A549 (cell line): ENCODE results near the gene MLXIP. TPM values are rescaled to one million over a fixed set of nuclear protein-coding genes. Genes with fewer than 3 reads are reported as not detected.

Experiments
- ATAC-seq, 2 experiments: fragments of 200-7000 bp in 1 of 2; fragments of >200 bp in 1 of 2; cut with Nextera tagmentation in 1 of 2; cut with Tn5 transposase in 1 of 2; 3 replicates each; pipeline versions ENCODE4 v1.8.0 to v1.9.1; 2018 to 2020; ENCODE audit warnings: mild to moderate bottlenecking in 1 of 2, moderate library complexity in 1 of 2
- CTCF ChIA-PET: fragments of 300-600 bp; sonication (Branson Sonifier 250); formaldehyde crosslinking; extraction: SDS; loops from one replicate; lab custom pipeline; 2021; ENCODE audit warnings: antibody characterized with exemption, inconsistent platforms; lab: Yijun Ruan, JAX
- POLR2A ChIA-PET: fragments of 350-600 bp; formaldehyde crosslinking; extraction: SDS; loops from one replicate; lab custom pipeline; 2021; ENCODE audit warnings: antibody characterized with exemption, inconsistent platforms; lab: Yijun Ruan, JAX
- DNase-seq, 2 experiments: peaks; one replicate each; pipeline versions ENCODE4 v3.0.0 to v3.0.0-alpha.2; 2011 to 2016; ENCODE audit warnings: low read depth in 1 of 2, low spot score in 1 of 2
- FAIRE-seq: peaks from 2 replicates; lab custom pipeline; 2011; peaks lifted over from hg19 to GRCh38; lab: Jason Lieb, UNC
- H3K27ac ChIP-seq, 2 experiments: fragments of >200 bp; sonication (Bioruptor Twin); formaldehyde crosslinking; 3 replicates each; pipeline ENCODE4 v1.5.1; 2016 to 2017
- H3K4me1 ChIP-seq: fragments of >200 bp; sonication (Bioruptor Twin); formaldehyde crosslinking; 3 replicates; pipeline ENCODE4 v1.6.1; 2016
- H3K4me2 ChIP-seq: fragments of >200 bp; sonication (Bioruptor Twin); formaldehyde crosslinking; 3 replicates; pipeline ENCODE4 v1.6.1; 2016
- H3K4me3 ChIP-seq: fragments of >200 bp; sonication (Bioruptor Twin); formaldehyde crosslinking; 3 replicates; pipeline ENCODE4 v1.5.1; 2016
- H3K9me3 ChIP-seq: fragments of >200 bp; sonication (Bioruptor Twin); formaldehyde crosslinking; 3 replicates; pipeline ENCODE4 v1.6.1; 2016
- BCL3 ChIP-seq: fragments of >200 bp; sonication (Bioruptor Twin); formaldehyde crosslinking; IDR thresholded peaks from 3 replicates; pipeline ENCODE4 v1.6.1; 2016
- CEBPB ChIP-seq, 2 experiments: fragments of >200 bp in 1 of 2; sonication (Bioruptor Twin) in 1 of 2; formaldehyde crosslinking in 1 of 2; IDR thresholded peaks; 2 replicates each; pipeline ENCODE4 v1.6.1; 2012 to 2016
- CHD2 ChIP-seq: fragments of 150-350 bp; IDR thresholded peaks from 2 replicates; pipeline ENCODE4 v1.6.1; 2014; ENCODE audit warnings: low read length; ENCODE audit not compliant: partially characterized antibody
- E2F6 ChIP-seq: IDR thresholded peaks from 2 replicates; pipeline ENCODE4 v1.6.1; 2012; ENCODE audit warnings: low read depth, borderline replicate concordance
- EHF ChIP-seq: fragments of 250-450 bp; sonication (Bioruptor Pico); IDR thresholded peaks from 2 replicates; pipeline ENCODE4 v1.5.0; 2020; ENCODE audit warnings: mild to moderate bottlenecking
- EHMT2 ChIP-seq: fragments of 200-600 bp; sonication (generic); IDR thresholded peaks from 2 replicates; pipeline ENCODE4 v1.6.1; 2016; ENCODE audit warnings: antibody characterized with exemption, low read depth, mild to moderate bottlenecking, moderate library complexity
- ELK1 ChIP-seq: fragments of 150-350 bp; IDR thresholded peaks from 2 replicates; pipeline ENCODE4 v1.6.1; 2014; ENCODE audit warnings: low read depth, mild to moderate bottlenecking, low read length
- GATA3 ChIP-seq: IDR thresholded peaks from 2 replicates; pipeline ENCODE4 v1.6.1; 2012; ENCODE audit warnings: borderline replicate concordance
- HDAC2 ChIP-seq: fragments of 200-600 bp; sonication (generic); IDR thresholded peaks from 2 replicates; pipeline ENCODE4 v1.6.1; 2016
- HMGXB4 ChIP-seq: fragments of 250-450 bp; sonication (Bioruptor Pico); IDR thresholded peaks from 2 replicates; pipeline ENCODE4 v1.5.0; 2021; ENCODE audit warnings: mild to moderate bottlenecking, moderate library complexity, borderline replicate concordance
- HOXA7 ChIP-seq: fragments of 250-450 bp; sonication (Bioruptor Pico); IDR thresholded peaks from 2 replicates; pipeline ENCODE4 v1.5.0; 2020; ENCODE audit warnings: mild to moderate bottlenecking, moderate library complexity
- HOXB13 ChIP-seq: fragments of 250-450 bp; sonication (Bioruptor Pico); IDR thresholded peaks from 2 replicates; pipeline ENCODE4 v1.5.0; 2020; ENCODE audit warnings: low read depth, mild to moderate bottlenecking, moderate library complexity
- HOXB5 ChIP-seq: fragments of 250-450 bp; sonication (Bioruptor Pico); IDR thresholded peaks from 2 replicates; pipeline ENCODE4 v1.5.0; 2020; ENCODE audit warnings: mild to moderate bottlenecking, moderate library complexity
- JUNB ChIP-seq: fragments of >200 bp; sonication (Bioruptor Twin); formaldehyde crosslinking; IDR thresholded peaks from 2 replicates; pipeline ENCODE4 v1.6.1; 2016
- MYC ChIP-seq: IDR thresholded peaks from 2 replicates; pipeline ENCODE4 v1.6.1; 2012; ENCODE audit warnings: mild to moderate bottlenecking, inconsistent platforms, low read length, improper control_type of control experiment, borderline replicate concordance
- NPAS2 ChIP-seq: fragments of 250-450 bp; sonication (Bioruptor Pico); IDR thresholded peaks from 2 replicates; pipeline ENCODE4 v1.8.0; 2022; ENCODE audit warnings: mild to moderate bottlenecking, moderate library complexity, borderline replicate concordance
- NR3C1 ChIP-seq: fragments of >200 bp; sonication (Bioruptor Twin); formaldehyde crosslinking; IDR thresholded peaks from 3 replicates; pipeline ENCODE4 v1.6.1; 2017
- PHF8 ChIP-seq: fragments of 200-600 bp; sonication (generic); IDR thresholded peaks from 2 replicates; pipeline ENCODE4 v1.6.1; 2016; ENCODE audit warnings: low read depth, mild to moderate bottlenecking, antibody characterized with exemption, moderate library complexity, borderline replicate concordance
- POLR2A ChIP-seq: IDR thresholded peaks from 2 replicates; pipeline ENCODE4 v1.6.1; 2012; ENCODE audit warnings: mild to moderate bottlenecking, low read length
- POLR2AphosphoS2 ChIP-seq: conservative IDR thresholded peaks from 2 replicates; pipeline ENCODE4 v1.6.1; 2012; ENCODE audit warnings: low read length, improper control_type of control experiment, inconsistent platforms
- RAD21 ChIP-seq, 2 experiments: fragments of >200 bp in 1 of 2; sonication (Bioruptor Twin) in 1 of 2; formaldehyde crosslinking in 1 of 2; IDR thresholded peaks in 1 of 2; conservative IDR thresholded peaks in 1 of 2; 2 replicates in 1 of 2; 3 replicates in 1 of 2; pipeline ENCODE4 v1.6.1; 2012 to 2018; ENCODE audit warnings: inconsistent platforms in 1 of 2
- RFX5 ChIP-seq: fragments of 450-650 bp; IDR thresholded peaks from 2 replicates; pipeline ENCODE4 v1.7.1; 2014; ENCODE audit warnings: antibody characterized with exemption, mild to moderate bottlenecking, moderate library complexity
- RNF2 ChIP-seq: fragments of 200-600 bp; sonication (generic); IDR thresholded peaks from 2 replicates; pipeline ENCODE4 v1.6.1; 2016; ENCODE audit warnings: low read depth, mild to moderate bottlenecking, antibody characterized with exemption, moderate library complexity, borderline replicate concordance
- SREBF2 ChIP-seq: fragments of 450-650 bp; IDR thresholded peaks from 2 replicates; pipeline ENCODE4 v1.6.1; 2014; ENCODE audit warnings: mild to moderate bottlenecking, moderate library complexity
- USF2 ChIP-seq: fragments of 450-650 bp; IDR thresholded peaks from 2 replicates; pipeline ENCODE4 v1.6.1; 2014; ENCODE audit warnings: antibody characterized with exemption
- ZSCAN20 ChIP-seq: fragments of 250-450 bp; sonication (Bioruptor Pico); IDR thresholded peaks from 2 replicates; pipeline ENCODE4 v1.8.0; 2022; ENCODE audit warnings: mild to moderate bottlenecking, moderate library complexity
- WGBS: methylation state at CpG from one replicate; pipeline ENCODE4 v1.1.6; 2017; ENCODE audit errors: missing lambda C conversion rate; 5-methylcytosine and 5-hydroxymethylcytosine counted together
- polyA plus RNA-seq, 4 experiments: library from polyadenylated mRNA; depleted of rRNA in 3 of 4; stranded (reverse); fragments of >200 nt; fragmentation: RNase III in 1 of 4; extraction: RNeasy Plus Mini Kit Qiagen cat#74134 plus additional on column Dnase treatment in 1 of 4; gene quantifications; 2 replicates in 3 of 4; 3 replicates in 1 of 4; pipeline ENCODE4 v1.2.3, GENCODE V29; 2011 to 2017

Gene MLXIP
- polyA plus RNA-seq, 2 of the 4 experiments (the other 2 are of a cell fraction): 7.0 to 21.4 TPM

GRCh38 chr12:122138616-122139015 is 60.1 kb downstream of the MLXIP start:
- no peak for DNase-seq
- Histone ChIP-seq H3K4me3 (no peak overlapping the region), H3K4me1 (no peaks in the 10 kb centered on the region), H3K27ac (no peak overlapping the region), H3K9me3 (no peaks in the 10 kb centered on the region), H3K4me2 (no peak overlapping the region)
- ChIA-PET POLR2A (no interaction called here), CTCF (interaction anchor here (1.0 to 2.5 kb wide), 10 partner anchors 8 to 107 kb away, joined by 3 to 15 read pairs (median 6); no protein-coding TSS in a partner anchor)
- 95% methylated on average over 11 of the region's 11 CpGs for WGBS
- ATAC-seq: 0 out of 6 replicates have a peak, but pooled peaks of 1 of the 2 experiments have one; percentile 6
- TF ChIP-seq HMGXB4 (CRISPR knock-in tag): no peak
- TF ChIP-seq SREBF2: no peak
- TF ChIP-seq CEBPB (IDR thresholded peaks at IDR 0.05): no peak
- TF ChIP-seq POLR2AphosphoS2: no peak
- TF ChIP-seq HOXB5: no peak
- no peak for TF ChIP-seq USF2
- TF ChIP-seq JUNB: no peak
- TF ChIP-seq HOXB13: no peak
- no peak for TF ChIP-seq PHF8
- FAIRE-seq: no peak

- ChIA-PET CTCF (interaction anchor here (0.7 to 2.5 kb wide), 8 partner anchors 9 to 216 kb away, joined by 3 to 15 read pairs (median 6); no protein-coding TSS in a partner anchor), POLR2A (no interaction called here)
- FAIRE-seq: no peak
- no peak for DNase-seq
- Histone ChIP-seq H3K27ac (no peak overlapping the region), H3K4me1 (no peaks in the 10 kb centered on the region), H3K4me2 (no peak overlapping the region), H3K4me3 (no peak overlapping the region), H3K9me3 (no peaks in the 10 kb centered on the region)
- WGBS: 93% methylated on average over 14 of the region's 15 CpGs
- TF ChIP-seq ELK1 (no peak), ZSCAN20 (CRISPR knock-in tag) (no peak), NR3C1 (no peak), MYC (no peak), GATA3 (no peak), HDAC2 (no peak), RNF2 (no peak), POLR2AphosphoS2 (no peak), NPAS2 (CRISPR knock-in tag) (no peak)
- no peak for ATAC-seq
Observed at GRCh38 chr12:122139266-122139665, 60.7 kb downstream of the MLXIP start.

- POLR2A ChIA-PET: no interaction called here
- WGBS: 83% methylated on average over 8 of the region's 8 CpGs
Observed at GRCh38 chr12:122139941-122140340, 61.4 kb downstream of the MLXIP start.

More at GRCh38 chr12:122139941-122140340, 61.4 kb downstream of the MLXIP start:
- Histone ChIP-seq H3K4me1 (no peaks in the 10 kb centered on the region), H3K4me3 (no peak overlapping the region)
- no peak for FAIRE-seq
- TF ChIP-seq POLR2A: no peak
- TF ChIP-seq HDAC2: no peak
- TF ChIP-seq SREBF2: no peak
- TF ChIP-seq RAD21 (conservative IDR thresholded peaks at IDR 0.05 in 1 of 2, IDR thresholded peaks at IDR 0.05 in 1 of 2): no peak
- no peak for TF ChIP-seq JUNB
- TF ChIP-seq RFX5: no peak
- TF ChIP-seq HOXA7 (CRISPR knock-in tag): no peak
- no peak for TF ChIP-seq EHMT2
- no peak for TF ChIP-seq EHF (CRISPR knock-in tag)
- no peak for TF ChIP-seq BCL3
- TF ChIP-seq E2F6: no peak
- no peak for TF ChIP-seq POLR2AphosphoS2
- no peak for TF ChIP-seq NR3C1
- TF ChIP-seq CHD2: no peak
- no peak for TF ChIP-seq ZSCAN20 (CRISPR knock-in tag)
- TF ChIP-seq, all 56 proteins: peak for 0
- Histone ChIP-seq H3K27ac (no peak overlapping the region), H3K4me2 (no peak overlapping the region), H3K9me3 (no peaks in the 10 kb centered on the region)
- ATAC-seq (no peak), DNase-seq (no peak)
- CTCF ChIA-PET: interaction anchor here (0.7 to 2.5 kb wide), 4 partner anchors 9 to 216 kb away, joined by 3 to 15 read pairs (median 4); no protein-coding TSS in a partner anchor
